MM.1S (cell line): ENCODE results near the gene PPP5C.

Source experiments
- DNase-seq: peaks from one replicate; pipeline ENCODE4 v3.0.0-alpha.2; 2015
- H2AFZ ChIP-seq: fragments of 300-600 bp; sonication (generic); 2 replicates; pipeline ENCODE4 v1.6.0; 2016; ENCODE audit warnings: antibody characterized with exemption, low read length
- H3F3A ChIP-seq: fragments of 300-600 bp; sonication (generic); 2 replicates; pipeline ENCODE4 v1.6.1; 2016; ENCODE audit warnings: mild to moderate bottlenecking, antibody characterized with exemption, low read length, moderate library complexity, mixed read lengths; ENCODE audit not compliant: insufficient read depth
- H3K27ac ChIP-seq: fragments of 300-600 bp; sonication (generic); 2 replicates; pipeline ENCODE4 v1.5.1; 2016; ENCODE audit warnings: mild to moderate bottlenecking, low read length
- H3K27me3 ChIP-seq: fragments of 300-600 bp; sonication (generic); replicated peaks from 2 replicates; pipeline ENCODE4 v1.6.0; 2016; ENCODE audit warnings: low read length; ENCODE audit not compliant: insufficient read depth
- H3K36me3 ChIP-seq: fragments of 300-600 bp; sonication (generic); replicated peaks from 2 replicates; pipeline ENCODE4 v1.6.1; 2016; ENCODE audit warnings: mild to moderate bottlenecking, low read length, mixed read lengths; ENCODE audit not compliant: insufficient read depth
- H3K4me1 ChIP-seq: fragments of 300-600 bp; sonication (generic); 2 replicates; pipeline ENCODE4 v1.6.1; 2016; ENCODE audit warnings: low read length, mixed read lengths
- H3K4me2 ChIP-seq: fragments of 300-600 bp; sonication (generic); 2 replicates; pipeline ENCODE4 v1.6.0; 2016; ENCODE audit warnings: low read depth, low read length
- H3K4me3 ChIP-seq: fragments of 300-600 bp; sonication (generic); 2 replicates; pipeline ENCODE4 v1.5.1; 2016; ENCODE audit warnings: low read length, mixed read lengths
- H3K79me2 ChIP-seq: fragments of 300-600 bp; sonication (generic); 2 replicates; pipeline ENCODE4 v1.6.1; 2016; ENCODE audit warnings: mixed run types, low read length, mixed read lengths
- H3K9ac ChIP-seq: fragments of 300-600 bp; sonication (generic); 2 replicates; pipeline ENCODE4 v1.6.1; 2016; ENCODE audit warnings: low read length, mixed read lengths
- H3K9me2 ChIP-seq: fragments of 300-600 bp; sonication (generic); replicated peaks from 2 replicates; pipeline ENCODE4 v1.6.1; 2016; ENCODE audit warnings: mild to moderate bottlenecking, low read length, mixed read lengths; ENCODE audit not compliant: insufficient read depth
- H3K9me3 ChIP-seq: fragments of 300-600 bp; sonication (generic); replicated peaks from 2 replicates; pipeline ENCODE4 v1.6.1; 2016; ENCODE audit warnings: mild to moderate bottlenecking, low read length, mixed read lengths; ENCODE audit not compliant: insufficient read depth
- H4K20me1 ChIP-seq: fragments of 300-600 bp; sonication (generic); 2 replicates; pipeline ENCODE4 v1.6.1; 2016; ENCODE audit warnings: mild to moderate bottlenecking, low read length, moderate library complexity, mixed read lengths; ENCODE audit not compliant: insufficient read depth
- EZH2 ChIP-seq: fragments of 300-600 bp; sonication (generic); optimal IDR thresholded peaks from 2 replicates; pipeline ENCODE3; 2017; ENCODE audit warnings: low read depth, mild to moderate bottlenecking, antibody characterized with exemption, low read length, mixed read lengths
- EZH2phosphoT487 ChIP-seq: fragments of 300-600 bp; sonication (generic); IDR thresholded peaks from 2 replicates; pipeline ENCODE4 v1.6.1; 2018; ENCODE audit warnings: antibody characterized with exemption, low read length
- TF ChIP-seq, protein P1 (sequence below): fragments of 300-600 bp; sonication (generic); IDR thresholded peaks from 2 replicates; pipeline ENCODE4 v1.5.1; 2016; ENCODE audit warnings: antibody characterized with exemption, low read length, mixed read lengths

PPP5C gene

GRCh38 chr19:46364359-46364758, 17.5 kb downstream of the PPP5C start:
- no peak overlapping the region for H3K27ac ChIP-seq
- no peaks in the 10 kb centered on the region for H3K4me1 ChIP-seq
- H3K36me3 ChIP-seq: 0 out of 2 replicates have a peak, but pooled peaks cover 2% of the 10 kb centered on the region
- H3K9me2 ChIP-seq: no peaks in the 10 kb centered on the region
- peaks cover 74% of the 10 kb centered on the region for H3K79me2 ChIP-seq
- H3K9ac ChIP-seq: no peak overlapping the region
- H3K9me3 ChIP-seq: no peaks in the 10 kb centered on the region
- no peaks in the 10 kb centered on the region for H3F3A ChIP-seq
- no peak overlapping the region for H2AFZ ChIP-seq
- no peak overlapping the region for H3K4me2 ChIP-seq
- no peak overlapping the region for H3K4me3 ChIP-seq
- no peaks in the 10 kb centered on the region for H3K27me3 ChIP-seq
- no peak for TF ChIP-seq EZH2phosphoT487
- TF ChIP-seq, protein P1, sequence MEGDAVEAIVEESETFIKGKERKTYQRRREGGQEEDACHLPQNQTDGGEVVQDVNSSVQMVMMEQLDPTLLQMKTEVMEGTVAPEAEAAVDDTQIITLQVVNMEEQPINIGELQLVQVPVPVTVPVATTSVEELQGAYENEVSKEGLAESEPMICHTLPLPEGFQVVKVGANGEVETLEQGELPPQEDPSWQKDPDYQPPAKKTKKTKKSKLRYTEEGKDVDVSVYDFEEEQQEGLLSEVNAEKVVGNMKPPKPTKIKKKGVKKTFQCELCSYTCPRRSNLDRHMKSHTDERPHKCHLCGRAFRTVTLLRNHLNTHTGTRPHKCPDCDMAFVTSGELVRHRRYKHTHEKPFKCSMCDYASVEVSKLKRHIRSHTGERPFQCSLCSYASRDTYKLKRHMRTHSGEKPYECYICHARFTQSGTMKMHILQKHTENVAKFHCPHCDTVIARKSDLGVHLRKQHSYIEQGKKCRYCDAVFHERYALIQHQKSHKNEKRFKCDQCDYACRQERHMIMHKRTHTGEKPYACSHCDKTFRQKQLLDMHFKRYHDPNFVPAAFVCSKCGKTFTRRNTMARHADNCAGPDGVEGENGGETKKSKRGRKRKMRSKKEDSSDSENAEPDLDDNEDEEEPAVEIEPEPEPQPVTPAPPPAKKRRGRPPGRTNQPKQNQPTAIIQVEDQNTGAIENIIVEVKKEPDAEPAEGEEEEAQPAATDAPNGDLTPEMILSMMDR: no peak
- no peak for TF ChIP-seq EZH2
- DNase-seq: no peak
- H4K20me1 ChIP-seq: 0 out of 2 replicates have a peak, but pooled peaks cover 4% of the 10 kb centered on the region

- TF ChIP-seq EZH2phosphoT487 (no peak), EZH2 (no peak)
- TF ChIP-seq, protein P1: no peak
- no peak overlapping the region for H3K9ac ChIP-seq
- DNase-seq: no peak
- H2AFZ ChIP-seq: no peak overlapping the region
- no peaks in the 10 kb centered on the region for H3K9me2 ChIP-seq
- no peak overlapping the region for H3K4me3 ChIP-seq
- peaks cover 71% of the 10 kb centered on the region for H3K79me2 ChIP-seq
- H3F3A ChIP-seq: no peaks in the 10 kb centered on the region
- no peaks in the 10 kb centered on the region for H3K9me3 ChIP-seq
- no peak overlapping the region for H3K4me2 ChIP-seq
- H3K4me1 ChIP-seq: no peaks in the 10 kb centered on the region
- 0 out of 2 replicates have a peak, but pooled peaks cover 2% of the 10 kb centered on the region for H3K36me3 ChIP-seq
- H3K27ac ChIP-seq: no peak overlapping the region
- no peaks in the 10 kb centered on the region for H3K27me3 ChIP-seq
- 0 out of 2 replicates have a peak, but pooled peaks cover 4% of the 10 kb centered on the region for H4K20me1 ChIP-seq
Measured at GRCh38 chr19:46365561-46365960, 18.7 kb downstream of the PPP5C start.

- no peaks in the 10 kb centered on the region for H3F3A ChIP-seq
- H3K9me3 ChIP-seq: no peaks in the 10 kb centered on the region
- H3K27ac ChIP-seq: no peak overlapping the region
- H3K4me1 ChIP-seq: no peaks in the 10 kb centered on the region
- no peaks in the 10 kb centered on the region for H3K27me3 ChIP-seq
- no peak for DNase-seq
- H3K4me2 ChIP-seq: no peak overlapping the region
- H3K9me2 ChIP-seq: no peaks in the 10 kb centered on the region
- H3K4me3 ChIP-seq: no peak overlapping the region
- no peak overlapping the region for H2AFZ ChIP-seq
- 0 out of 2 replicates have a peak, but pooled peaks cover 2% of the 10 kb centered on the region for H3K36me3 ChIP-seq
- H3K79me2 ChIP-seq: peaks cover 75% of the 10 kb centered on the region
- 0 out of 2 replicates have a peak, but pooled peaks cover 4% of the 10 kb centered on the region for H4K20me1 ChIP-seq
- H3K9ac ChIP-seq: no peak overlapping the region
- TF ChIP-seq EZH2phosphoT487: no peak
- TF ChIP-seq, protein P1: no peak
- TF ChIP-seq EZH2: no peak
Measured at GRCh38 chr19:46366620-46367292, 19.9 kb downstream of the PPP5C start.
